Stimulated activated CD4-positive, alpha-beta T cell treated with anti-CD3 and anti-CD28 coated beads, Interleukin-4, amount 100 ng/mL, for 4 hours (primary cell): ENCODE results near the gene POC1A.

ENCODE experiments used
- DNase-seq, 2 experiments: peaks; one replicate each; pipeline ENCODE4 v3.0.0-alpha.2; 2020

POC1A gene

GRCh38 chr3:52154135-52155094 lies at the start of gene POC1A:
TSS of gene POC1A (minus strand) at chr3:52154423. CDS start at chr3:52154372, 51 bp downstream.
- DNase-seq = peak; percentile 81 to 82

- DNase-seq = no peak
Measured at GRCh38 chr3:52203701-52204100, 49.5 kb upstream of the POC1A start.

- DNase-seq = no peak
Measured at GRCh38 chr3:52202384-52203077, 48.3 kb upstream of the POC1A start.

GRCh38 chr3:52200981-52201679 lies 46.9 kb upstream of the POC1A start:
- no peak for DNase-seq

GRCh38 chr3:52198643-52199608 lies 44.7 kb upstream of the POC1A start:
- no peak for DNase-seq

- DNase-seq = peak; percentile 92 to 96
Measured at GRCh38 chr3:52197842-52198625, 43.8 kb upstream of the POC1A start, which contains the start of gene ALAS1. TSS of gene ALAS1 (plus strand) at chr3:52198160. CDS start at chr3:52199242, 1,082 bp downstream.

- DNase-seq = no peak
Measured at GRCh38 chr3:52197499-52197841, 43.2 kb upstream of the POC1A start.

GRCh38 chr3:52196977-52197376 lies 42.8 kb upstream of the POC1A start:
- no peak for DNase-seq

- no peak for DNase-seq
Measured at GRCh38 chr3:52195823-52196331, 41.7 kb upstream of the POC1A start.

- no peak for DNase-seq
Measured at GRCh38 chr3:52195291-52195597, 41.0 kb upstream of the POC1A start.

GRCh38 chr3:52194485-52195290 lies 40.5 kb upstream of the POC1A start:
- DNase-seq = no peak

- no peak for DNase-seq
Measured at GRCh38 chr3:52193065-52193464, 38.8 kb upstream of the POC1A start.

GRCh38 chr3:52191663-52192062 lies 37.4 kb upstream of the POC1A start:
- no peak for DNase-seq

- DNase-seq = no peak
Measured at GRCh38 chr3:52190294-52191074, 36.3 kb upstream of the POC1A start.

GRCh38 chr3:52188556-52188955 lies 34.3 kb upstream of the POC1A start:
- DNase-seq = no peak

GRCh38 chr3:52186729-52187128 lies 32.5 kb upstream of the POC1A start:
- DNase-seq = no peak

- DNase-seq = no peak
Measured at GRCh38 chr3:52185837-52186236, 31.6 kb upstream of the POC1A start.

- no peak for DNase-seq
Measured at GRCh38 chr3:52185311-52185710, 31.1 kb upstream of the POC1A start.

- DNase-seq = no peak
Measured at GRCh38 chr3:52184690-52185089, 30.5 kb upstream of the POC1A start.
